HL-60/S4 treated with phorbol 12-myristate 13-acetate at 8.2 ng/mL for 4 days and 3 days (cell line): ENCODE results near the gene ASIC4.

ENCODE experiments used
- in situ Hi-C: fragments of 300-500 bp; cut with MboI; formaldehyde crosslinking; loops from 2 replicates; pipeline ENCODE4 v1.15.0; 2022; ENCODE audit warnings: low sequenced_read_pairs

ASIC4 gene

GRCh38 chr2:219478916-219479315, 35.4 kb upstream of the ASIC4 start:
- in situ Hi-C loops = no loop called here

- in situ Hi-C loops = no loop called here
Measured at GRCh38 chr2:219480004-219480403, 34.3 kb upstream of the ASIC4 start.

GRCh38 chr2:219482674-219483405, 31.4 kb upstream of the ASIC4 start:
- in situ Hi-C loops = no loop called here

DNA sequence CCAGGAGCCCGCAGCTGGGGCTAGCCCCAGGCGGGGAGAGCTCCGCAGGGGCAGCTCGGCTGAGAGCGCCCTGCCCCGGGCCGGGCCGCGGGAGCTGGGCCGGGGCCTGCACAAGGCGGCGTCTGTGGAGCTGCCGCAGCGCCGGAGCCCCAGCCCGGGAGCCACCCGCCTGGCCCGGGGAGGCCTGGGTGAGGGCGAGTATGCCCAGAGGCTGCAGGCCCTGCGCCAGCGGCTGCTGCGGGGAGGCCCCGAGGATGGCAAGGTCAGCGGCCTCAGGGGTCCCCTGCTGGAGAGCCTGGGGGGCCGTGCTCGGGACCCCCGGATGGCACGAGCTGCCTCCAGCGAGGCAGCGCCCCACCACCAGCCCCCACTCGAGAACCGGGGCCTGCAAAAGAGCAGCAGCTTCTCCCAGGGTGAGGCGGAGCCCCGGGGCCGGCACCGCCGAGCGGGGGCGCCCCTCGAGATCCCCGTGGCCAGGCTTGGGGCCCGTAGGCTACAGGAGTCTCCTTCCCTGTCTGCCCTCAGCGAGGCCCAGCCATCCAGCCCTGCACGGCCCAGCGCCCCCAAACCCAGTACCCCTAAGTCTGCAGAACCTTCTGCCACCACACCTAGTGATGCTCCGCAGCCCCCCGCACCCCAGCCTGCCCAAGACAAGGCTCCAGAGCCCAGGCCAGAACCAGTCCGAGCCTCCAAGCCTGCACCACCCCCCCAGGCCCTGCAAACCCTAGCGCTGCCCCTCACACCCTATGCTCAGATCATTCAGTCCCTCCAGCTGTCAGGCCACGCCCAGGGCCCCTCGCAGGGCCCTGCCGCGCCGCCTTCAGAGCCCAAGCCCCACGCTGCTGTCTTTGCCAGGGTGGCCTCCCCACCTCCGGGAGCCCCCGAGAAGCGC, 30.6 kb upstream of the ASIC4 start:
- in situ Hi-C loops = no loop called here

- in situ Hi-C loops = no loop called here
Measured at GRCh38 chr2:219484343-219485200, 29.7 kb upstream of the ASIC4 start.

DNA sequence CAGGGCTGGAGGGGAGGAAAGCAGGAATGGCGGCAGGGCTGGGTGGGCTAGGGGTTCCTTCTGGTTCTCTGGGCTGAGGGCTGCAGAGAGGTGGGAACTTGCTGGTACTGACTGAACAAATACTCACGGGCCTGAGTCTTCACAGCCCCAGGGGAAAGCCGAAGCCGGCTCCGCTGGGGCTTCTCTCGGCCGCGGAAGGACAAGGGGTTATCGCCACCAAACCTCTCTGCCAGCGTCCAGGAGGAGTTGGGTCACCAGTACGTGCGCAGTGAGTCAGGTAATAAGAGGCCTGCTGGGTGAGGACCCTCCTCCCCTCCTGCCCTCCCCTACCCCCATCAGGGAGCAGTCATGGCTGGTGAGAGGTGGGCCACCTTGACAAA, 29.1 kb upstream of the ASIC4 start:
- in situ Hi-C loops = no loop called here

DNA sequence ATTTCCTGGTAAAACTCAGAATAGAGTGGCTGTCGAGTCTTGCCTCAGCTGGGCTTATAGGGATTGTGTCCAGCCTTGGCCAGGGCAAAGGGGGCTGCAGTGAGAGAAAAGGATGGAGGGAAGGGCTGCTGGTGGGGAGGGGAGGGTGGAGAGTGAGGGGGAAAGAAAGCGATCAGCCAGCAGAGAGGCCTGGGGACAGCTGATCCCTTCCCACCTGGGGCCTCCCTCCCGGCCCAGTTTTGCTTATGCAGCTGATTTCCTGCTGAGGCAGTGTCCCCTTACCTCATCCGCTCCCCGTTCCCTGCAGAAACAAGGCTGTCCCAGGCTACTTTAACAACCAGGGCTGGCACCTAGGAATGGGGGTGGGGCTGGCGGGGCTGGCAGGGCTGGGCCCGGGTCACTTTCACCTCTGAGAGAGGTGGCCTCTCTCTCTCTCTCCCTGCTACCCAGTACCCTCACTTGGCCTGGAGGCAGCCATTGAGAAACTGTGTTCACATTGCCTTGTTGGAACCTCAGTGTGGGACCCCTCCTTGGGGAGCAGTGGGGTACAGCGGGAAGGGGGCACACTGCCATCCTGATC, 27.8 kb upstream of the ASIC4 start:
- in situ Hi-C loops = no loop called here

DNA sequence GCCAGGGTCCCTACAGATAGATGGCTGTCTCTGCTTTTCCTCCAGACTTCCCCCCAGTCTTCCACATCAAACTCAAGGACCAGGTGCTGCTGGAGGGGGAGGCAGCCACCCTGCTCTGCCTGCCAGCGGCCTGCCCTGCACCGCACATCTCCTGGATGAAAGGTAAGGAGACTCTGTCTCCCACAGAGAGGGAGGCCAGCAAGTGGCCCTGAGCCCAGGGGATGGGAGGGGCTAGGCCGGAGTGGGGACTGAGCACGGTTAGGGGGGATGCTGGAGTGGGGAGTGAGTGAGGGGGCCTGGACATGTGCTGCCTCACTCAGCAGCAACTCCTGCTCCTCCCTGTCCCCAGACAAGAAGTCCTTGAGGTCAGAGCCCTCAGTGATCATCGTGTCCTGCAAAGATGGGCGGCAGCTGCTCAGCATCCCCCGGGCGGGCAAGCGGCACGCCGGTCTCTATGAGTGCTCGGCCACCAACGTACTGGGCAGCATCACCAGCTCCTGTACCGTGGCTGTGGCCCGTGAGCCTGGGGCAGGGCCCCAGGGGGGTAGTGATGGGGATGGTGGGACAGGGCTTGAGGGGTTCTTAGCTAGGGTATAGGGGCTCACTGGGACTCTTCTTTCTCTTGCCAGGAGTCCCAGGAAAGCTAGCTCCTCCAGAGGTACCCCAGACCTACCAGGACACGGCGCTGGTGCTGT, 26.0 kb upstream of the ASIC4 start:
- in situ Hi-C loops = no loop called here

DNA sequence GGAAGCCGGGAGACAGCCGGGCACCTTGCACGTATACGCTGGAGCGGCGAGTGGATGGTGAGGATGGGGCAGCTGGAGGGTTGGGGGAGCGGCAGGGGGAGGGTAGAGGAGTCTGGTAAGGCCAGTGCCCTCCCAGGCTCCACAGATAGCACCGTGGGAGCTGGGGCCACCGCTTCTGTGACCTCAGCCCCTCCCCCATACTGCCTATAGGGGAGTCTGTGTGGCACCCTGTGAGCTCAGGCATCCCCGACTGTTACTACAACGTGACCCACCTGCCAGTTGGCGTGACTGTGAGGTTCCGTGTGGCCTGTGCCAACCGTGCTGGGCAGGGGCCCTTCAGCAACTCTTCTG, 25.5 kb upstream of the ASIC4 start:
- in situ Hi-C loops = no loop called here

GRCh38 chr2:219489315-219489714, 25.0 kb upstream of the ASIC4 start:
- in situ Hi-C loops = no loop called here

DNA sequence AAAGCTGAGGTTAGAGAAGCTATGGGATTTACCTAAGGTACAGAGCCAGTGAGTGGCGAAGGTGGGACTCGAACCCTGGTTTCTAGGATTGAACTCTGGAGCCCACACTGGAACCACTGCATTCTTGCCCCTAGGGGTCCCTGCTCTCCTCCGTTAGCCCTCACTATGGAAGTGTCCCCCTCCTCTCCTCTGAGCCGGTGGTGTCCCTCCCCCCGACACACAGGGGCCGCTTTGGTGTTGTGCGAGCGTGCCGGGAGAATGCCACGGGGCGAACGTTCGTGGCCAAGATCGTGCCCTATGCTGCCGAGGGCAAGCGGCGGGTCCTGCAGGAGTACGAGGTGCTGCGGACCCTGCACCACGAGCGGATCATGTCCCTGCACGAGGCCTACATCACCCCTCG, 24.1 kb upstream of the ASIC4 start:
- in situ Hi-C loops = no loop called here

DNA sequence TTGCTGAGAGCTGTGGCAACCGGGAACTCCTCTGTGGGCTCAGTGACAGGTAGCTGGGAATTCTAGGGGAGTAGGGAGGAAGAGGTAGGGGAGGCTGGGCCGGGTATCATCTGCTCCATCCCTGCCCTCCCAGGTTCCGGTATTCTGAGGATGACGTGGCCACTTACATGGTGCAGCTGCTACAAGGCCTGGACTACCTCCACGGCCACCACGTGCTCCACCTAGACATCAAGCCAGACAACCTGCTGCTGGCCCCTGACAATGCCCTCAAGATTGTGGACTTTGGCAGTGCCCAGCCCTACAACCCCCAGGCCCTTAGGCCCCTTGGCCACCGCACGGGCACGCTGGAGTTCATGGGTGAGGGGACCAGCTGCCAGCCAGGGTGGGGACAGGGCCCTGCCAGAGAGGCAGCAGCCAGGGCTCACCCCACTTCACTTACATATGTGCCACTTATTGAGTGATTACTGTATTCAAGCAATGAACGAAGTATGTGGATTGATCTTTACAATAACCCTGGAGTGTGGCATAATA, 23.6 kb upstream of the ASIC4 start:
- in situ Hi-C loops = no loop called here

DNA sequence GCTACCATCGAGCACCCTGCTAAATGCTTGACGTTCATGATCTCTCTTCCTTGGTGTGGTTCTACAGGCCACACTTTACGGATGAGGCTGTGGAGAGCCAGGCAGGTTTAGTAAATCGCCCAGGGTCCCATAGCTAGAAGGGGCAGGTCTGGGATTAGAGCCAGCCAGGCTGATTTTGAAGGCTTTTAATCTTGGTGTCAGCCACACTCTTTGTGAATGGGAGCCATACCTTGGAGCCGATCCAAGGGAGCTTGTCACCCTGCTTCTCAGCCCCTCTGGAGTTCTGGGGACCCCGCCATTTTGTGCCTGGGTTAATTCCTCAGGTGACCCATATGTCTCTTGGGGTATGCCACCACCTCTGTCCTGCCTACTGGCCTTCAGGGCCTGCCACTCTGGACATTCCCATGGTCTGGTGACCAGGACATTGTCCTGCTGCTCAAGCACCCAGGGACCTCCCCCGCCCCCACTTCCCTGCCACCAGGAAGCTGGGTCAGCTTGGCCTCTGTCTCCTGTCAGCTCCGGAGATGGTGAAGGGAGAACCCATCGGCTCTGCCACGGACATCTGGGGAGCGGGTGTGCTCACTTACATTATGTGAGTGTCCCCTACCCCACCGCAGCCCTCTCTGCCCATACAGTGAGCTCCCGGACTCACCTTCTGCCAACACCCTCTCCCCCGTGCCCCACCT, 22.9 kb upstream of the ASIC4 start:
- in situ Hi-C loops = no loop called here

GRCh38 chr2:219492575-219492974, 21.7 kb upstream of the ASIC4 start:
- in situ Hi-C loops = no loop called here

- in situ Hi-C loops = no loop called here
Measured at GRCh38 chr2:219493086-219493485, 21.2 kb upstream of the ASIC4 start.

GRCh38 chr2:219494952-219495530, 19.2 kb upstream of the ASIC4 start:
- in situ Hi-C loops = no loop called here

DNA sequence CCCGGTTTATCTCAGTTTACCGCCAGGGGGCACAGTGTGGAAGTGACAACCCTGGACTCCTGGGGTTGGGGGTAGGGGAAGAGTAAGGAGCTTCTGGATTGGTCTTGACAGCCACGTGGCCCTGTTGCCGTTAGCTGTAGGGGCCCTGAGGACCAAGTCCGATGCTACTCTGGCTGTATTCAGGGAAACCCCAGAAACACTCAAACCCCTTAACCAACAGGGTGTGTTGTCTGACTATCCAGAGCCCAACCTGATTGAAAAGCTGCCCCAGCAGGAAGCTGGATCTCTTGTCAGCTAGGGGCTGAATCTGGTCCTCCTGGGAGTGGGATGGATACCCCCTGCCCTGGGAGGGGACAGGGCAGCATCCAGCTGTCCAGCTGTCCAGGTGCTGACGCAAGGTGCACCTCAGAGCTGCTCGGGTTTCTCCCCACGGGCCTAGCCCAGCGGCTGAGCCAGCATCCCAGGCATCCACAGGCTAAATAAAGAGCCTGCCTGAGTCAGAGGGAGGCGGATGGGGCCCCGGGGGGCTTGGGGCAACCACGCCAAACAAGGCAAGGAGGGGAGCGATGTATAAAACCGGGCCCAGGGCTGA, 18.7 kb upstream of the ASIC4 start:
- in situ Hi-C loops = no loop called here

DNA sequence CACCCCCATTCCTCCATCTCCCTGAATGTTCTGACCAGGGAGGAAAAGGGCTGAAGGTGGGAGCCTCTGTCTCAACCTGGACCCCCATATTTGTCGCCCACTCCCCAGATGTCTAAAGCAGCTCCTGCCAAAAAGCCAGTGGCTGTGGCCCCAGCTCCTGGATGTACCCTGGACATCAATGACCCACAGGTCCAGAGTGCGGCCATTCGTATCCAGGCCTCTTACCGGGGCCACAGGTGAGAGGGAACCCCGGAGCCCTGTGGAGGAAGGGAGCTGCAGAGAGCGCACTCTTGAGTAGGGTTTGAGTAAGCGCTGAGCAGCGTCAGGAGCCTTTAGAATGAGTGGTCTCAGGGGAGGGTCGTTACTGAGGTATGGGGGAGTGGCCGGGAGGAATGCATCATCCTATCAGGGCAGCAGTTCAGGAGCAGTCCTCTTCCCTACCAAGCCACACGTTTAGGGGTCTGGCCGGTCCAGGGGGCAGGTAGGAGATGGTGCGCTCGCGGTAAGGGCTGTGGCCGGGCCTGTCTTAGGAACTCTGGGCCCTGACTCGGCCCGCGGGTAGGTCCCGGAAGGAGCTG, 17.9 kb upstream of the ASIC4 start:
- in situ Hi-C loops = no loop called here
